ENCODE data around the gene CHCHD4. TPM values are rescaled to one million over a fixed set of nuclear protein-coding genes. Genes with fewer than 3 reads are reported as not detected.

Gene CHCHD4
- total RNA-seq, 1 experiment from 2014 or later = 15.3 TPM

GRCh38 chr3:14130707-14131106 lies 6.0 kb upstream of the CHCHD4 start:
- peaks cover 33% of the 10 kb centered on the region for H3K36me3 Mint-ChIP-seq (ENCODE audit: insufficient read depth, unreplicated experiment)
- Histone ChIP-seq H3K9me3 (no peaks in the 10 kb centered on the region), H3K4me3 (ENCODE audit: low read depth, low read length) (no peak overlapping the region), H3K36me3 (ENCODE audit: control insufficient read depth, insufficient read depth, low read length) (peaks cover 7% of the 10 kb centered on the region), H3K27me3 (replicated peaks; ENCODE audit: control insufficient read depth, insufficient read depth, low read length) (no peaks in the 10 kb centered on the region), H3K4me1 (peaks cover 7% of the 10 kb centered on the region; the same call in 1 of the 2 replicates)
- intact Hi-C loops (cut with micrococcal nuclease; ENCODE audit: unreplicated experiment) = no loop called here
- H3K27me3 Mint-ChIP-seq (ENCODE audit: insufficient read depth, unreplicated experiment) = no peaks in the 10 kb centered on the region
- H3K9me3 Mint-ChIP-seq (ENCODE audit: unreplicated experiment) = no peaks in the 10 kb centered on the region
- H3K4me3 Mint-ChIP-seq (ENCODE audit: unreplicated experiment) = no peak overlapping the region
- TF ChIP-seq CTCF (IDR thresholded peaks at IDR 0.05; ENCODE audit: insufficient read depth in 1 of 2, low read depth in 1 of 2, low read length in 1 of 2, severe bottlenecking in 1 of 2, unreplicated experiment in 1 of 2) = no peak
- ChIA-PET CTCF (no interaction called here), POLR2A (no interaction called here)
- no peak for DNase-seq
- H3K27ac Mint-ChIP-seq (ENCODE audit: unreplicated experiment) = no peak overlapping the region
- no TSS peak for BruUV-seq (replicated peaks)
- no peaks in the 10 kb centered on the region for H3K4me1 Mint-ChIP-seq (ENCODE audit: low read depth, unreplicated experiment)

GRCh38 chr3:14130230-14130629 lies 5.6 kb upstream of the CHCHD4 start:
- Mint-ChIP-seq H3K9me3 (ENCODE audit: unreplicated experiment) (no peaks in the 10 kb centered on the region), H3K27ac (ENCODE audit: unreplicated experiment) (no peak overlapping the region), H3K4me3 (ENCODE audit: unreplicated experiment) (no peak overlapping the region), H3K4me1 (ENCODE audit: low read depth, unreplicated experiment) (no peaks in the 10 kb centered on the region), H3K27me3 (ENCODE audit: insufficient read depth, unreplicated experiment) (no peaks in the 10 kb centered on the region), H3K36me3 (ENCODE audit: insufficient read depth, unreplicated experiment) (peaks cover 36% of the 10 kb centered on the region)
- intact Hi-C loops (cut with micrococcal nuclease; ENCODE audit: unreplicated experiment) = no loop called here
- no peaks in the 10 kb centered on the region for H3K9me3 ChIP-seq
- no peak overlapping the region for H3K4me3 ChIP-seq (ENCODE audit: low read depth, low read length)
- H3K4me1 ChIP-seq = peaks cover 7% of the 10 kb centered on the region; the same call in 1 of the 2 replicates
- ChIA-PET POLR2A (no interaction called here), CTCF (no interaction called here)
- DNase-seq = no peak
- H3K27me3 ChIP-seq (replicated peaks; ENCODE audit: control insufficient read depth, insufficient read depth, low read length) = no peaks in the 10 kb centered on the region
- no peak for TF ChIP-seq CTCF (IDR thresholded peaks at IDR 0.05; ENCODE audit: insufficient read depth in 1 of 2, low read depth in 1 of 2, low read length in 1 of 2, severe bottlenecking in 1 of 2, unreplicated experiment in 1 of 2)
- H3K36me3 ChIP-seq (ENCODE audit: control insufficient read depth, insufficient read depth, low read length) = peaks cover 7% of the 10 kb centered on the region
- BruUV-seq (replicated peaks) = no TSS peak

GRCh38 chr3:14129296-14129695 lies 4.6 kb upstream of the CHCHD4 start:
- ChIA-PET POLR2A (interaction anchor here (0.7 kb wide), 1 partner anchor 13 kb away, joined by 7 read pairs; no protein-coding TSS in a partner anchor), CTCF (no interaction called here)
- H3K27ac Mint-ChIP-seq (ENCODE audit: unreplicated experiment) = no peak overlapping the region
- DNase-seq = no peak
- no peaks in the 10 kb centered on the region for H3K4me1 Mint-ChIP-seq (ENCODE audit: low read depth, unreplicated experiment)
- peaks cover 6% of the 10 kb centered on the region for H3K36me3 ChIP-seq (ENCODE audit: control insufficient read depth, insufficient read depth, low read length)
- H3K27me3 ChIP-seq (replicated peaks; ENCODE audit: control insufficient read depth, insufficient read depth, low read length) = no peaks in the 10 kb centered on the region
- H3K4me3 ChIP-seq (ENCODE audit: low read depth, low read length) = no peak overlapping the region
- peaks cover 7% of the 10 kb centered on the region; the same call in 1 of the 2 replicates for H3K4me1 ChIP-seq
- TF ChIP-seq CTCF (IDR thresholded peaks at IDR 0.05; ENCODE audit: insufficient read depth in 1 of 2, low read depth in 1 of 2, low read length in 1 of 2, severe bottlenecking in 1 of 2, unreplicated experiment in 1 of 2) = no peak
- H3K36me3 Mint-ChIP-seq (ENCODE audit: insufficient read depth, unreplicated experiment) = peaks cover 42% of the 10 kb centered on the region
- H3K9me3 ChIP-seq = no peaks in the 10 kb centered on the region
- intact Hi-C loops (cut with micrococcal nuclease; ENCODE audit: unreplicated experiment) = loop anchor here (10.0 kb wide), 1 partner anchor 474 kb away; no protein-coding TSS in a partner anchor
- no peaks in the 10 kb centered on the region for H3K9me3 Mint-ChIP-seq (ENCODE audit: unreplicated experiment)
- no peaks in the 10 kb centered on the region for H3K27me3 Mint-ChIP-seq (ENCODE audit: insufficient read depth, unreplicated experiment)
- H3K4me3 Mint-ChIP-seq (ENCODE audit: unreplicated experiment) = no peak overlapping the region
- BruUV-seq (replicated peaks) = no TSS peak

Measured in Caco-2 (cell line).